ENCODE measurements around the gene LIN54.

GRCh38 chr4:83040269-83040668, 29.6 kb upstream of the LIN54 start:
- no peak for TF ChIP-seq CTCF (IDR thresholded peaks at IDR 0.05)
- TF ChIP-seq POLR2A (IDR thresholded peaks at IDR 0.05): no peak
- no peak for TF ChIP-seq POLR2AphosphoS5 (IDR thresholded peaks at IDR 0.05)
